Duodenal mucosa (tissue), 2 donors: ENCODE data around the gene ARMH3.

Experiments
- H3K27ac ChIP-seq: one replicate; pipeline ENCODE4 v1.7.0; 2013; ENCODE audit warnings: low read depth, low read length
- H3K27me3 ChIP-seq, 2 donors: one replicate each; pipeline ENCODE4 v1.7.0; 2013; ENCODE audit warnings: low read length in 2 of 2, control low read depth in 1 of 2; ENCODE audit not compliant: insufficient read depth in 2 of 2, control insufficient read depth in 1 of 2
- H3K36me3 ChIP-seq, 2 donors: one replicate each; pipeline ENCODE4 v1.7.0; 2013; ENCODE audit warnings: low read length in 2 of 2, control low read depth in 1 of 2; ENCODE audit not compliant: insufficient read depth in 2 of 2, control insufficient read depth in 1 of 2
- H3K4me1 ChIP-seq, 2 donors: one replicate each; pipeline ENCODE4 v1.7.0; 2013; ENCODE audit warnings: low read length in 2 of 2, control low read depth in 1 of 2; ENCODE audit not compliant: insufficient read depth in 2 of 2, control insufficient read depth in 1 of 2
- H3K4me3 ChIP-seq, 2 donors: one replicate each; pipeline ENCODE4 v1.7.0; 2013; ENCODE audit warnings: low read length in 2 of 2, low read depth in 1 of 2
- H3K9ac ChIP-seq, 2 donors: one replicate each; pipeline ENCODE4 v1.7.0; 2013; ENCODE audit warnings: low read length in 2 of 2, low read depth in 1 of 2
- H3K9me3 ChIP-seq, 2 donors: one replicate each; pipeline ENCODE4 v1.7.0; 2013; ENCODE audit warnings: low read length in 2 of 2, control low read depth in 1 of 2; ENCODE audit not compliant: control insufficient read depth in 1 of 2

ARMH3 gene

GRCh38 chr10:101967713-101968112, 88.3 kb downstream of the ARMH3 start:
- Histone ChIP-seq H3K9ac (no peak overlapping the region), H3K9me3 (no peaks in the 10 kb centered on the region), H3K27me3 (no peaks in the 10 kb centered on the region), H3K4me1 (peaks cover 0 to 4% of the 10 kb centered on the region in 2 donors), H3K27ac (no peak overlapping the region), H3K4me3 (no peak overlapping the region), H3K36me3 (peaks cover 15 to 30% of the 10 kb centered on the region in 2 donors)

GRCh38 chr10:101967119-101967518, 88.9 kb downstream of the ARMH3 start:
- H3K27ac ChIP-seq, result no peak overlapping the region
- peaks cover 0 to 4% of the 10 kb centered on the region in 2 donors for H3K4me1 ChIP-seq
- no peaks in the 10 kb centered on the region for H3K27me3 ChIP-seq
- H3K4me3 ChIP-seq, result no peak overlapping the region
- H3K9ac ChIP-seq, result no peak overlapping the region
- H3K36me3 ChIP-seq, result peaks cover 9 to 24% of the 10 kb centered on the region in 2 donors
- no peaks in the 10 kb centered on the region for H3K9me3 ChIP-seq

GRCh38 chr10:101965075-101965765, 90.8 kb downstream of the ARMH3 start:
- Histone ChIP-seq H3K4me1 (peaks cover 0 to 4% of the 10 kb centered on the region in 2 donors), H3K27ac (no peak overlapping the region)

GRCh38 chr10:101961591-101962498, 94.1 kb downstream of the ARMH3 start:
- Histone ChIP-seq H3K4me3 (no peak overlapping the region), H3K27ac (no peak overlapping the region), H3K9ac (no peak overlapping the region), H3K36me3 (peaks cover 10 to 20% of the 10 kb centered on the region in 2 donors), H3K4me1 (peaks cover 0 to 4% of the 10 kb centered on the region in 2 donors), H3K9me3 (no peaks in the 10 kb centered on the region), H3K27me3 (no peaks in the 10 kb centered on the region)

More at GRCh38 chr10:101965075-101965765, 90.8 kb downstream of the ARMH3 start:
- Histone ChIP-seq H3K4me3 (no peak overlapping the region), H3K27me3 (no peaks in the 10 kb centered on the region), H3K9ac (no peak overlapping the region), H3K9me3 (no peaks in the 10 kb centered on the region), H3K36me3 (peaks cover 5 to 15% of the 10 kb centered on the region in 2 donors)

GRCh38 chr10:101960879-101961395, 95.0 kb downstream of the ARMH3 start:
- Histone ChIP-seq H3K9me3 (no peaks in the 10 kb centered on the region), H3K9ac (no peak overlapping the region), H3K4me3 (no peak overlapping the region), H3K27ac (no peak overlapping the region), H3K4me1 (peaks cover 0 to 4% of the 10 kb centered on the region in 2 donors), H3K36me3 (peaks cover 10 to 26% of the 10 kb centered on the region in 2 donors), H3K27me3 (no peaks in the 10 kb centered on the region)

GRCh38 chr10:101959346-101959916, 96.5 kb downstream of the ARMH3 start:
- Histone ChIP-seq H3K9me3 (no peaks in the 10 kb centered on the region), H3K36me3 (peaks cover 10 to 30% of the 10 kb centered on the region in 2 donors), H3K4me3 (no peak overlapping the region), H3K27me3 (no peaks in the 10 kb centered on the region), H3K4me1 (no peaks in the 10 kb centered on the region), H3K27ac (no peak overlapping the region), H3K9ac (no peak overlapping the region)

- Histone ChIP-seq H3K9ac (no peak overlapping the region), H3K27me3 (no peaks in the 10 kb centered on the region), H3K4me1 (no peaks in the 10 kb centered on the region), H3K9me3 (no peaks in the 10 kb centered on the region), H3K36me3 (peaks cover 10 to 37% of the 10 kb centered on the region in 2 donors), H3K27ac (no peak overlapping the region), H3K4me3 (no peak overlapping the region)
Observed at GRCh38 chr10:101958691-101959090, 97.3 kb downstream of the ARMH3 start.

- Histone ChIP-seq H3K9ac (no peak overlapping the region), H3K27me3 (no peaks in the 10 kb centered on the region), H3K36me3 (peaks cover 10 to 44% of the 10 kb centered on the region in 2 donors), H3K9me3 (no peaks in the 10 kb centered on the region), H3K4me1 (no peaks in the 10 kb centered on the region), H3K27ac (no peak overlapping the region), H3K4me3 (no peak overlapping the region)
Observed at GRCh38 chr10:101956898-101957297, 99.1 kb downstream of the ARMH3 start.

GRCh38 chr10:101956117-101956516, 99.9 kb downstream of the ARMH3 start:
- H3K36me3 ChIP-seq, result peaks cover 10 to 46% of the 10 kb centered on the region in 2 donors

More at GRCh38 chr10:101956117-101956516, 99.9 kb downstream of the ARMH3 start:
- Histone ChIP-seq H3K4me1 (no peaks in the 10 kb centered on the region), H3K27me3 (no peaks in the 10 kb centered on the region), H3K9ac (no peak overlapping the region), H3K4me3 (no peak overlapping the region), H3K9me3 (no peaks in the 10 kb centered on the region), H3K27ac (no peak overlapping the region)
